COLO829 (cell line): ENCODE measurements around the gene CBX6.
A peak's percentile ranks its signal among the peaks of the same experiment; 100 is the strongest.

Experiments used
- DNase-seq: peaks from one replicate; pipeline ENCODE4 v3.0.0; 2012; ENCODE audit warnings: low spot score

The CBX6 gene

GRCh38 chr22:38840129-38840528 is 31.9 kb downstream of the CBX6 start:
- DNase-seq = no peak

- no peak for DNase-seq
These were observed 32.3 kb downstream of the CBX6 start for GRCh38 chr22:38839686-38840085.

- no peak for DNase-seq
These were observed 34.5 kb downstream of the CBX6 start for GRCh38 chr22:38837414-38837928.

- DNase-seq = peak; percentile 23
These were observed 36.1 kb downstream of the CBX6 start for GRCh38 chr22:38835888-38836301.

DNA sequence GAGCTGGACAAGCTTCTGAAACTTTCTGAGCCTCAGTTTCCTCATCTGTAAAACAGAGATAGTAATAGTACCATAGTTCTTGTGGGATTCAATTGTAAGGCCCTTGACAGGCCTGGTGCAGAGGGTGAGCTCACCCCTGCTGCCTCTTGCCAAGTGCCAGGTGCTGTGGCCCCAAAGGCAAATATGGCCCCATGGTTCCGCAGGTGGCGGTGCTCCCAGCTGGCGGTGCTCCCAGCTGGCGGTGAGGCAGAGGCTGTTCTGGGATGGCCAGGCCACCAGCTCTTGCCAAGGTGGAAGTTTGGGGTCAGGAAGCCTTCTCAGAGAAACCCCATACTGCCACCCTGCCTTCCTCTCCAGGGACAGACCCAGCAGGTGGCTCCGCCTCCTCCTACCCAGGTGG is 37.0 kb downstream of the CBX6 start:
- no peak for DNase-seq

DNA sequence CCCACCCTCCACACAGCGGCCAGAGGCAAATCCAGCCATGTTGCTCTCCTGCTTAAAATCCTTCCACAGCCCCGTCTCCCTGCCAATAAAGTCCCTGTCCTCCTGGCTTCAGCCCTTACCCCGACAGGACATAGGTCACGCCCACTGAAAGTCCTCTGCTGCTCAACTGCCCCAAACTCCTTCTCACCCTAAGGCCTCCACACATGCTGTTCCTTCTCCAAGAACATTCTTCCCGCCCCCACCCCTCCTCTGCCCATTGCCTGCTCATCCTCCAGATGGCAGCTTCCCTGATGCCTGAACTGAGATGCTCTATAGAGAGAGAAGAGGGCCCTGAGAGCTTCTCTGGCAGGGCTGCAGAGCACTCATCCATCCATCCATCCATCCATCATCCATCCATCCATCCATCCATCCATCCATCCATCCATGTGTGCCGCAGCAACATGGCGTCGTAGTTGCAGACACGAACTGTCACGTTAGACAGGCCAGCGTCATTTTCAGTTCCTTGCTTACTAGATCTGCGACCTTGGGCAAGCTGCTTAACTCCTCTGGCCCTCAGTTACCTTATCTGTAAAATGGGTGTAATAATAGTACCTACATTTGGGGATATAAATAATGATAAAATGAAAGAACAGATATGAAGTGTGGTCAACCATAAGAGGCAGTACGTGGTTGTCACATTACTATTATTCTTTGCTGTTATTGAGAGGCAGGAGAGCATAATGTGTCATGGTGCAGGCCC is 37.6 kb downstream of the CBX6 start:
- no peak for DNase-seq

DNA sequence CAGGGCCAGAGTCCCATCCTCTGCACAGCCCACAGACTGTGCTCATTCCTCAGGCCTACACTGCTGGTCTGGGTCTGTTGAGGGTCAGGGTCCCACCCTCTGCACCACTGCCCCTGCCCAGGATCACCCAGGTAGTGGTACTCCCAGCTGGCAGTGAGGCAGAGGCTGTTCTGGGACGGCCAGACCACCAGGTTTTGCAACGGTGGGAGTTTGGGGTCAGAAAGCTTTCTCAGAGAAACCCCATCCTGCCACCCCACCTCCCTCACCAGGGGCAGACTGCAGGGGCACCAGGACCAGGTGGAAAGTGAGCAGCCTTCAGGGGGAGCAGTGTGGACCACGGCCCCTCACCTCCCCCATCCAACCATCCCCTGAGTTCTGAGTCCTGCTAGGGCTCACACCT is 39.0 kb downstream of the CBX6 start:
- no peak for DNase-seq

GRCh38 chr22:38832005-38832978 is 39.7 kb downstream of the CBX6 start:
- no peak for DNase-seq

DNA sequence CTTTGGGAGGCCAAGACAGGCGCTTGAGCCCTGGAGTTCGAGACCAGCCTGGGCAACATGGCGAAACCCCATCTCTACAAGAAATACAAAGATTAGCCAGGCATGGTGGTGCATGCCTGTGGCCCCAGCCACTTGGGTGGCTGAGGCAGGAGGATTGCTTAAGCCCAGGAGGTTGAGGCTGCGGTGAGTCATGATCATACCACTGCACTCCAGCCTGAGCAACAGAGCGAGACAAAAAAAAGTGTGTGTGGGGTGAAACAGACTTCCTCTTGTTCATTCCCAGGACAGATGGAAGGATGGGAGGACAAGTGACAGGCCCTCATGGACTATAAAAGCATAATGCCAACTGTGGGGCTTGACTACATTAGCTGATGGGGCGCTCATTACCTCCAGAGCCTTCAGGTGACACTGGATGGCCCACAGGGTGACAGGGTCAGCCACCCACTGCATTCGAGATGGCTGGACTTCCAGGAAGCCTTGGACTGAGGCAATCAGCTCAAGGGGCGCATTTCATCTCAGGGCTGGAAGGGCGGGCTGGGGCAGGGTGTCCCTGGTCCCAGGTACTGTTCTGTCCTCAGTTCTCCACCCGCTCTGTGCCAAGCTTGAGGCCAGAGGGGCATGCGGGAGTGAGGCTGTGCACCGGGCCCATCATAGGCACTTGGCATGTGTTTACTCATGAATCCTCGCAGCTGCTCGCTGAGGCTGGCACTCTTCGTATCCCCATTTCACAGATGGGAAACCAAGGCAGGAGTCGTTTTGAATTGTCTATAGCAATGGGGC is 40.7 kb downstream of the CBX6 start:
- peak; percentile 74 for DNase-seq

DNA sequence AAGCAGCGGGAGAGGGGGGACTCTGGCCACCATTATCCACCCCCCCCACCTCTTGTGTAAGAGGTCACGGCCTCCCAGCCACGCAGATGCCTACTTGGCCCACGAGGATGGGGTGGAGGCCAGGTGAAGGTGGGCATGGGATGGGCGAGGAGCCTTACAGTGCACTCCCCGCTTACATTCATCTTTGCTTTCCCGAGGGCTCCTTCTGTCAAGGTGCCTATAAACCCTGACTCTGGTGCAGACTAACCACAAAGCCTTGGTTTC is 41.2 kb downstream of the CBX6 start:
- DNase-seq = no peak

GRCh38 chr22:38830026-38830844 is 41.8 kb downstream of the CBX6 start:
- DNase-seq = no peak

DNA sequence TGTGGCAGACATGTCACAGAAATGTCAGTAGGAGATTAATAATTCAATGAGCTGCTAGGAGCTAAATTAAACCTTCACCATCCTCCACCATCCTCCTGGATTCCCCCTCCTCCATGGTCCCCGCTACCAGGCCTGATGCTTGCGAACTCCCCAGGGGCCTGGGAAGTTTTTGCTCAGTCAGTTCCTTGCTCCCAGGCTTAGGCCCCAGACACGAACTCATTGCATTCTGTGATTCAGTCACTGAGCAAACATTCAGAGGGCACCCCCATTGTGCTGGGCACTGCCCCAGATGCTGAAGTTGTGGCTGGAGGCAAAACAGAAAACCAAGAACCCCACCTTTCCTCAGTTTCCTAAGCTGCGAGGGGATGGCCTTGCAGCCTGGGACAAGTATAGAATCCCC is 42.5 kb downstream of the CBX6 start:
- DNase-seq = no peak

DNA sequence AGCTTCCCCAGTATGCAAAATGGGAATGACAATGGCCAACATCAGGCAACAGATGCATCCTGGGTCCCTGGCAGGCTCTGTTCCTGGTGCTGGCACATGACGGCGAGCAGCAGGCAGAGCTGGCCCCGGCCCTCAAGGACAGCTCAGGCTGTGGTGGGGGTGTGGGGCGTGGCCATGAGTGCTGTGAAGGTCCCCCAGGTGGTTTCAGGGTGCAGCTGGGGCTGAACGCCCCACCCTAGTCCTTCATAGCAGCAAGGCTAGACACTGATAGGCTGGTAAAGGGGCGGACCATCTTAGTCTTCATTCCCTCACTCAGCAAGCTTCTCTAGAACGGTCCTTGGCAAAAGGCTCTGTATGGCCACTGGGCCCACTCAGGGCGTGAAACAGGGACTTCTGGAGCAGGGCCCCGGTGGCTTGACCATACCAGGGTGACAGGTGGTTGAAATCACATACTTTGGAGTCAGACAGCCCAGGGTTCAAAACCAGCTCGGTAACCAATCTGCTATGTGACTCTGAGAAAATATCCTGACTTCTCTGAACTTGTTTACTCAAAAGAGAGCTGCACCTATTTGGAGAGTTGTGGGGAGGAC is 43.3 kb downstream of the CBX6 start:
- no peak for DNase-seq

GRCh38 chr22:38828191-38828590 is 43.8 kb downstream of the CBX6 start:
- no peak for DNase-seq

GRCh38 chr22:38827510-38827909 is 44.5 kb downstream of the CBX6 start:
- no peak for DNase-seq

- no peak for DNase-seq
These were observed 45.2 kb downstream of the CBX6 start for GRCh38 chr22:38826801-38827200.

- DNase-seq = no peak
These were observed 45.6 kb downstream of the CBX6 start for GRCh38 chr22:38826386-38826785.

DNA sequence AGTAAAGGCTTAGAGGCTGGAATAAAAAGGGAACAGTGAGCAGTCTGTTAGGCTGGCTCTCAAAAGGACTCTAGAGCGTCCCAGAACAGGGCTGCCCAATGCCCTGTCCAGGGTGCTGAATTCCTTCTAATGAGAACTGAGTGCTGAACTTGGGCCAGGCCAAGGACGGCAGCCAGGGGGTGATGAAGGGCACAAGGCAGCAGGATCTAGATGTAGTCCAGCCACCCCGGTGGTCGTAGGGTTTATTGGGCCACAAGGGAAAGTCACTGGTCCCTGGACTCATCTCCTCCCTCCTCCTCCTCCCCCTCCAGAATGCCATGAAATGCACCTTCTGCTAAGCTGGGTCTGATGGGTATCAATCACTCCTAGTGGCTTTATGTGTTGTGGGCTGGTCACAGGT is 47.4 kb downstream of the CBX6 start:
- DNase-seq = peak; percentile 84

- no peak for DNase-seq
These were observed 48.4 kb downstream of the CBX6 start for GRCh38 chr22:38823637-38824036.

DNA sequence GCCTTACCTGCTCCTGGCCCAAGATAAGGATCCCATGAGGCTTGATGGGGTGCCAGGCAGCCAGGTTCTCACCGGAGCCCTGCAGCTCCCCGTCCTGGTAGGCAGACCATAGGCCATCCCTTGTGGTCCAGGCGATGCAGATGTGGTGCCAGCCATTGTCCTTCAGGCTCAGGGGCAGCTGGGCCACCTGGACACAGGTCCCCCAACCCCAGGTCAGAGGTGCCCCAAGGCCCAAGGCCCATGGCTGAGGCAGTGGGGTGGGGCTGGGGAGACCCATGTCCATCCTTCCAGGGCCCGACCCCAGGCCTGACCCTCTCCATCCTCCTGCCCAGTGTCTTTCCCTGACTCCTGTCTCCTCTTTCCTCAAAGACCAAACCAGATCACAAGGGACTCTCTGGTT is 48.9 kb downstream of the CBX6 start:
- no peak for DNase-seq

DNA sequence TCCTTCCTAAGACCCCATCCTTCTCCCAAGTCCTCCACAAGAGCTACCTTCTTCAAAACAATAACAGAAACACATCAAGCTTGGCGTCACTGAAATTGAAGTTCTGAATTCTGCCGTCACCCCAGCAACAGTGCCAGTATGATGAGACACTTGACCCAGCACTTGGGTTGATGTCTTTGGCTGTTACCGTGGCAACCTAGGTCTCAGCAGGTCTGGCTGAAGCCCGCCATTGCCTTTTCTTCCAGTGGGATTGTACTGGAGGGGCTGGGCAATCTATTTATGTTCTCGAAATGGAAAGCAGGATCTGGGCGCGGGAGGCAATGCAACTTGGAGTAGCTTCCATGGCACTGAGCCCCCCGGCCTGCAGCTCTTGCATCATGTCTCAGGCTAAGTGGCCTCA is 52.0 kb downstream of the CBX6 start:
- no peak for DNase-seq
